AML-193 (cell line): Measurements from ENCODE around the gene AMER3.
"Not testable (repeated sequence)": the region's sequence is repeated elsewhere in the genome, so short reads cannot be mapped to it uniquely, and the experiment has no call there.

Experiments used
- DNase-seq, 2 experiments: peaks; one replicate each; lab custom pipeline; 2025; lab: John Stamatoyannopoulos, UW

AMER3 gene, protein sequence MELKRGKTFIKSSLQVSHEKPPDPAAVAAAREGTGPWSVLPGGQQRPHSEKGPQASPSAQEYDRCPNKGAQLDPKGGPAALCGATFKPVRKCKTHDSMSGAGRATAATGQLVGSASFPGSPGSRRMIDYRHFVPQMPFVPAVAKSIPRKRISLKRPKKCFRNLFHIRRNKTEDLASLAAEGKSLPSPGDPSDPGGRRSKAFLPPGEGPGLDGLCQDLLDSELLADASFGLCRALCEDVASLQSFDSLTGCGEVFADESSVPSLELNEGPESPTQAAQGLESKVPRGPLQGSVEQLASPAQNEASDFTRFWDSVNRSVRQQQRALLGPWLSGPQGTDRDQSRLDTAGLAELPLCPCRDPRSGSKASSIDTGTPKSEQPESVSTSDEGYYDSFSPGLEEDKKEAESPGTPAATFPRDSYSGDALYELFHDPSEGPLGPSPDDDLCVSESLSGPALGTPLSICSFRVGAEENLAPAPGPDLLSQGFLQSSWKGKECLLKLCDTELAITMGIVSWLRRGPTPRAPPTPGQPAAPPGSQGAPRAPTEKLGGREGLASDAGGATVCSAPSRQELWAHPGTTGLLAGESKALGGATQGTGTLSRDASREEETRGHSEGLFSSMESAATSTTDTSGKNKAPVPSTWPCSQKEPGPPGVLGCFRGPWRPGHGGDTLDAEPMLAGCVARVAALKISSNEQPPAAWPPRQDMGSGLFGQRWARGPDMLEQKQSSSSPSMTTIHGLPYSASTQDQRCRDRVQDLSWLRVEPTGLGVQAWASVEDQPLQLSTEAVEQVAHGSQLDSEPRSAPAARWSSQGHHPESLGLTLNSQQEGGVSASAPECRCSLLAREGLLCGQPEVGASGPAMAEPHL

DNA sequence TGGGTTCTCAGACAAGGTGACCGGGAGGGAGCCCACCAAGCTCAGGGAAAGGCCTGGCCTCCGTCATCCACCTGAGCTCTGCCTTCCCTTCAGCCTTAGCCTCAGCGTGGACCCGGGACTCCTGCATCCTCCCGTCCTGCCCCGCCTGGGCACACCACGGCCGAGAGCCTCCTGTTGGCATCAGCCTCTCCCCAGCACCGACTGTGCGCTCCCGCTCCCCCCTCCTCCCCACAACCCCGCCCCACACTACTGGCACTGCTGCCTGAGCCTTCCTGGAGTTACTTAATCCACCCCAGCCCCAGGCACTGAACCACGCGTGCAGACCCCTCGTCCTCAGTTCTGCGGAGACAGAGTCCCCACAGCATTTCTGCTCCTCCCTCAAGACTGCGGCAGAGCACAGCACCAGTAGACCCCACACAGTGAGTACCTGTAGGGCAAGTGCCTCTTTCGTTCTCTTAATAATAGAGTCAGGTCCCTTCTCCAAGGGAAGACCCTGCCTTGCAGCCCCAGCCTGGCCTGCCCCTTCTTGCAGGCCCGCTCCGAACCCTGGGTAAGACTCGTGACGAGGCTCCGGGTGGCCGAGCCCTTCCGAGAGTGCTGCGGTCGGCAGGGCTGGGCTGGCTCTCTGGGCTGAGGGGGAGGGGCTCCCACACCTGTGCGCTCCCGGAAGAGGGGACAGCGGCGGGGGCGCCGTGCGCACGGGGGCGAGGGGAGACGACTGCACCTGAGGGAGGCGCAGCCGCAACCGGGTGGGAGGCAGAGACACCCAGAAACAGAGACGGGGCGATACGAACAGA is at the start of gene AMER3:
Gene AMER3 (plus strand): TSS at position 285 of the 797 bp plus-strand sequence. CDS start 6,533 bp downstream, outside the sequence.
- no peak for DNase-seq

DNA sequence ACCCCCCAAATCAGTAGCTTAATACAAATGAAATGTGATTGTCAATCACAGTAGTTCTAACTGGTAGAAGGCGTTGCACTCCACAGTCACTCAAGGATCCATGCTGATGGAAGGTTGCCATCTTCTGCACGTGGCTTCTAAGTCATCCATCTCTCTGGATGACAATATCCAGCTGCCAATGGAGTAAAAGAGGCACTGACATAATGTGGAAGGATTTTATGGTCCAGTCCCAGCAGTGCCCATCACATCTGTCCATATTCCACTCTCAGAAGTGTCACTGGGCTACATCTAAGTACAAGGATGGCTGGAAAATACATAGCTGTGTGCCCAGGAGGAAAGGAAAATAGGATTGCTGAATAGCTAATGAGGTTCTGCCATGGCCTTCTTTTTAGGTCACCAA is 40.5 kb upstream of the AMER3 start:
- not testable (repeated sequence) for DNase-seq

DNA sequence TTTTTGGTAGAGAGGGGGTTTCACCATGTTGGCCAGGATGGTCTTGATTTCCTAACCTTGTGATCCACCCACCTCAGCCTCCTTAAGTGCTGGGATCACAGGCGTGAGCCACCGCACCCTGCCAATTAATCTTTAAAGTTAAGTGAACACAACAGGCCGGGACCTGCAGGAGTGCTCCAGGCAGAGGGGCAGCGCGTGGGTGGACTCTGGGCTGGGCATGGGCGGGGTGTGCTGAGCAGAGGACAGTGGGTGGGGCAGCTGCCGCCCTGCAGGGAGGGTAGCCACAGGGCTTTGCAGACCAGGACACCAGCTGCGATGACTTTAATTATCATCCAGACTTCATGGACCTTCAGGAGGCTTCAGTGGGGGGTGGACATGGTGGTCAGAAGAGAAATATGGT is 35.3 kb upstream of the AMER3 start:
- no peak for DNase-seq

DNA sequence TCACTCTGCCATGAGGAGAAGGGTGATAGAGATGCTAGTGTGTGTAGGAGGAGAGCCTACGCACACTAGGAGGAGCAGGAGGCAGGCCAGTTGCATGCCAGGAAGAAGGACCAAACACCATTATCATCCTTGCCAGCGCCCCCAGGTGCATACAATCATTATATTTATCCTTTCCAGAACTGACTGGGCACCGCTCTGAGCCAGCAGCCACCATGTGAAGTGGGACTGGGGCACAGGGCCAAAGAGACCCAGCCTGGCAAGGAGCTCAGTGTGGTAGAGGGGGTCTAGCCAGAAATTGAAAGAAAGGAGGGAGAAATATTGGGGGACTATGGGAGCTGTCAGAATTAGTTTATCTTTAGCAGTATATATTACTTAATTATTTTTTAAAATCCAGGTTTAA is 34.8 kb upstream of the AMER3 start:
- DNase-seq, result no peak

DNA sequence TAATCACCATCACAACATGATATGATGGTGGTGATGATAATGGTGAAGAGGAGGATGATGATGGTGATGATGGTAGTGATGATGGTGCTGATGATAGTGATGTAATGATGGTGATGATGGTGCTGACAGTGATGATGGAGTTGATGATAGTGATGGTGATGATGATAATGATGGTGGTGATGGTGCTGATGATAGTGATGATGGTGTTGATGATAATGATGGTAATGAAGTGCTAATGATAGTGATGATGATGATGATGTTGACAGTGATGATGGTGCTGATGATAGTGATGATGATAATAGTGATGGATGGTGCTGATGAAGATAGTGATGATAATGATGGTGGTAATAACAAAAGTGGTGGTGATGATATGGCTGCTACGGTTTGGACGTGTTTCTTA is 30.9 kb upstream of the AMER3 start:
- no peak for DNase-seq

DNA sequence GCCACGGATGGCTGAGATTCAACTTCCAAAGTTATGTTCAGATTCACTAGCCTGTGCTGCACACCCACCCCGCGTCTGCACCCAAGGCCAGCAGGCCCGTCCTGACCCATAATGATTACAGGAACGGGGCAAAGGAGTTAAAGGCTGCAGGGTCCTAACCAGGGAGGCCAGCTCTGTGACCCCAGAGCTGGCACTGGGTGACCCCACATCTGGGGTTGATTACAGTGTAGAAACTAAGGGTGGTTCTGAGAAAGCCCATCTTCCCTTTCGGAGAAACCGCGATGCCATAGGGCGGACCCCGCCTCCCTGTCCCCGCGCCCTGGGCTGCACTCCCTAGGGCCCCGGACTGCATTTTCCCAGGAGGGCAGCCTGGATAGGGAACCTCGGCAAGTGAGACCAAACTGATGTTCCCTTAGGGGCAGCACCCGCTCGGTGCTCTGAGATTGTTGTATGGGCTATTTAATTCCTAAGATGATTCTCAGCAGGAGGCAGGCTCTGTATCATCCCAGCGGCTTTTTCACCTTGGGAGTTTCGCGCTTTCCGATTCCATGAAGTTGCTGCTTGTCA is 28.6 kb upstream of the AMER3 start:
- no peak for DNase-seq

DNA sequence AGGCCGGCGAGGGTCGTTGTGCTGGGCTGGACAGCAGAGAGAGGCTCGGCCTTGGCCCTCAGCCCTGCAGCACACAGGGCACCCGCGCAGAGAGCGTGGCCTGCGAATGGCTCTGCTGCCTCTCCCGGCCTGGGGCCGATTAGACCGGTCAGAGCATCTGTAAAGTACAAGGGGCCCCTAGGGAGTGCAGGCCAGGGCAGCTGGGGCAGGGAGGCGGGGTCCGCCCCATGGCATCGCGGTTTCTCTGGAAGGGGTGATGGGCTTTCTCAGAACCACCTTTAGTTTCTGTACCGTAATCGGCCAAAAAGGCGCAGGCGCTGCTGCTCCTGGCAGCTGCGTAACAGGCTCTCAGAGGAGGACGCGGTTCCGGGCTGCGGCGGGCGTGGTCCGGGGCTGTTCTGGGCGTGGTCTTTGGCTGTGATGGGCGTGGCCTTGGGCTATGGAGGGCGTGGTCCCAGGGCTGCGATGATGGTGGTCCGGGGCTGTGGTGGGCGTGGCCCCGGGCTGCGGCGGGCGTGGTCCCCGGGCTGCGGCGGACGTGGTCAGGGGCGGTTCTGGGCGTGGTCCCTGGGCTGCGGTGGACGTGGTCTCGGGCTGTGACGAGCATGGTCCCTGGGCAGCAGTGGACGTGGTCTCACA is 27.9 kb upstream of the AMER3 start:
- DNase-seq, result peak; percentile 0 to 5

DNA sequence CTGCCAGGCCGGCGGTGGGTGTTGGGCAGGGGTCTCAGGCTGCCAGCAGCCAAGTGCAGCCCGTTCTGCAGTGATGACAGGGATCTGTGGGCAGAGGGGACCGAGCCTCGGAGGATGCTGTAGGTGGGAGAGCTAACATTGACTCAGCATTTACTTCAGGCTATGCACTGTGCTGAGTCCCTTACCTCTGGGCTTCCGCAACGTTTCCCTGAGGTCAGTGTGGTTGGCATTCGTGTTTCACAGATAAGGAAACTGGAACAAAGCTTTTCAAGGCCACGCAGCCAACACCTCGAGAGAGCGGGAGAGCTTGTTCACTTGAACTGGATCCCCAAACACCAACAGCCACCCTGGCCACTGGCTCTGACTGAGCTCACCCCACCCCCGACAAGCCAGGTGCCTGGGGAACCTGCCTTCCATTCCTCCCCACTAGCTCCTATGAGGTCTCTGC is 27.3 kb upstream of the AMER3 start:
- peak; percentile 1 to 3 for DNase-seq

DNA sequence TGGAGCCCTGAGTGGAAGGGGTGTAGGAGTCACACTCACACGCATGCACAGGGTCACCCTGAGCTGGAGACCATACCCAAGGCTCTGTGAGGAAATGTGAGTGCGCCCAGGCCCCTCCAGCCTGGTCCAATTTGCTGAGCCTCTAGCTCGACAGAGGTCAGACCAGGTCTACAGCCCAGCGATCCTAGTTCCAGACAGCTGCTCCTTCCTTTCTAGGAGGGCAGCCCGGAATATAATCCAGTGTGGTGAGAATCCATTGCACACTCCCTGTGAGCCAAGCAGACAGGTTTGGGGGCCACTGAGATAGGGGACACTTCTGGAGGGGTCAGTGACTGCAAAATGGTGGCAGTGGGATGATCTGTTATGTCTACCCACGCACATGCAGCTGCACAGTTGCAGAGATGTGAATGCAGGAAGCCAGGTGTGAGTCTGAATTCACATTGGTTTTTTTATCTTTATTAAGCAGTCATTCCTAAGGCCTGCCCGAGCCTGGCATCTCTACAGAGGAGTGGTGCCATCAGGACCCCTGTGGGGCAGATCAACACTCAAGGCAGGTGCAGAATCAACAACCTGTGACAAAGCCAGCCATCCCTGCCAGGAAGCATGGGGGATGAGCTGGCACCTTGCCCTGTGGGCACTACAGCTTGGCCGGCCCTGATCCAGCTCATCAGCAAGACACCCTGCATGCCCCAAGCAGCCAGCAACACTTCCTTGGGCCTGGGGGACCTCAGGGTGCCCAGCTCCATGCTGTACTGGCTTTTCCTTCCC is 26.6 kb upstream of the AMER3 start, which contains the start of gene GPR148:
Gene GPR148 (plus strand): TSS at position 522 of the 768 bp plus-strand sequence. CDS start 82 bp downstream, at position 604.
- no peak for DNase-seq

DNA sequence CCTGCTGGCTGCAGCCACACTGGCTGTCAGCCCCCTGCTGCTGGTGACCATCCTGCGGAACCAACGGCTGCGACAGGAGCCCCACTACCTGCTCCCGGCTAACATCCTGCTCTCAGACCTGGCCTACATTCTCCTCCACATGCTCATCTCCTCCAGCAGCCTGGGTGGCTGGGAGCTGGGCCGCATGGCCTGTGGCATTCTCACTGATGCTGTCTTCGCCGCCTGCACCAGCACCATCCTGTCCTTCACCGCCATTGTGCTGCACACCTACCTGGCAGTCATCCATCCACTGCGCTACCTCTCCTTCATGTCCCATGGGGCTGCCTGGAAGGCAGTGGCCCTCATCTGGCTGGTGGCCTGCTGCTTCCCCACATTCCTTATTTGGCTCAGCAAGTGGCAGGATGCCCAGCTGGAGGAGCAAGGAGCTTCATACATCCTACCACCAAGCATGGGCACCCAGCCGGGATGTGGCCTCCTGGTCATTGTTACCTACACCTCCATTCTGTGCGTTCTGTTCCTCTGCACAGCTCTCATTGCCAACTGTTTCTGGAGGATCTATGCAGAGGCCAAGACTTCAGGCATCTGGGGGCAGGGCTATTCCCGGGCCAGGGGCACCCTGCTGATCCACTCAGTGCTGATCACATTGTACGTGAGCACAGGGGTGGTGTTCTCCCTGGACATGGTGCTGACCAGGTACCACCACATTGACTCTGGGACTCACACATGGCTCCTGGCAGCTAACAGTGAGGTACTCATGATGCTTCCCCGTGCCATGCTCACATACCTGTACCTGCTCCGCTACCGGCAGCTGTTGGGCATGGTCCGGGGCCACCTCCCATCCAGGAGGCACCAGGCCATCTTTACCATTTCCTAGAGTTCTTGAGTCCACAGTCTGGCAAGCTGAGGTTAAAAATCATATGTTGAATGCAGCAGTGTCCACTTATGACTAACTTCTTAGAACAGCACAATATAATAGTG is 25.7 kb upstream of the AMER3 start:
- no peak for DNase-seq

DNA sequence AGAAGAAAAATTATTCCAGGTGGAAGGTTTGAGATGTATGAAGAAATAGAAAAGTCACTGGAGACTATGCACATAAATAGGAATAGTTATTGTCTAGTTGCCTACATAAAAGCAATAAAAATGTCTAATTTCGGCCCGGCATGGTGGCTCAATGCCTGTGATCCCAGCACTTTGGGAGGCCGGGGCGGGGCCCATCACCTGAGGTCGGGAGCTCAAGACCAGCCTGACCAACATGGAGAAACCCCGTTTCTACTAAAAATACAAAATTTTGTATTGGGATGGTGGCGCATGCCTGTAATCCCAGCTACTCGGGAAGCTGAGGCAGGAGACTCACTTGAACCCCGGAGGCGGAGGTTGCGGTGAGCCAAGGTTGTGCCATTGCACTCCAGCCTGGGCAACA is 23.1 kb upstream of the AMER3 start:
- DNase-seq, result not testable (repeated sequence)

DNA sequence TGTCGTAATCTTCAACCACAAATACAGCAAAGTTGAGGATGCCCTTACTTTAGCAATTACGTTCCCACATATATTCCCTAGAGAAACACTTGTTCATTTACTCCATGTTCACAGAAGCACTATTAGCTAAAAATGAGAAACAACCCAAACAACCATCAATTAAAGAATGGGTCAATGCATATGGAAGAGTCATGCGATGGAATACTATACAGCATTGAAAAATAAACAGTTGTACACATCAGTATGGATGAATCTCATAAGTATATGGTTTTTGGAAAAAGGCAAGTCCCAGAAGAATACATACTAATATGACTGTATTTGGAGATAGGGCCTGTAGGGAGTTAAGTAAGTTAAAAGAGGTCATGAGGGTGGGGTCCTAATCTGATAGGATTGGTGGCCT is 20.1 kb upstream of the AMER3 start:
- no peak for DNase-seq

DNA sequence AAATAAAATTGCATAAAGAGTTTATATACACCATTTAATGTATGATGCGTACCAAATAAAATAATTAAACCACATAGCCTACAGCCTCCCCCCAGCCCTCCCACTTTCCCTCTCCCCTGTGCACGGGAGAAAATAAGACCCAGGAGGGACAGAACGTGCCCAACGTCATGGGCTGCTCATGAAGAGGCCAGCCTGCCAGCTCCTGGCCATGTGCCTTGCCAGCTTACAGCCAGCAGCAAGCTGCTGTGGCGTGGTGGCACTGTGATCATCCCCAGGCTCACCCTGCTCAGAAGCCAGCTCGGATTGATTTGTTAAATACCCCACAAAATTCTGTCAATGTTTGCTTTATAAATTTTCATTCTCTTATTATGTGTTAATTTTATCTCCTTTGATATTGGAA is 18.9 kb upstream of the AMER3 start:
- no peak for DNase-seq

DNA sequence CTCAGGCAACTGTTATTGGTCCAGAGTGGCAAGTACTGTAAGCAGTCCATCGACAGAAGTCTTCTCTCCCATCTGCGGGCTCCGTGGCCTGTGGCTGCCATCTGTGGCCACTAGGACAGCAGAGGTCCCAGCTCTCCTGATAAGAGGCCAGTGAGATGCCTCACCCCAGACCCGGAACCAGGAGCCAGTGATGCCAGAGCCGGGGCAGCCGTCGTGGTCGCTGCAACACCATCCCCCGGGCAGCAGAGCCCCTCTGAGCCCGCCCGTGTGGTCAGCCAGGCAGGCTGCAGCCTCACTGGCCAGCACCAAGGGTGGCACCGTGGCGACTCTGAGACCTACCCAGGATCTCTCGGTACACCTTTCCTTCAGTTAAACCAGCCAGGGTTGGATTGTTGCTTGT is 17.7 kb upstream of the AMER3 start:
- no peak for DNase-seq

DNA sequence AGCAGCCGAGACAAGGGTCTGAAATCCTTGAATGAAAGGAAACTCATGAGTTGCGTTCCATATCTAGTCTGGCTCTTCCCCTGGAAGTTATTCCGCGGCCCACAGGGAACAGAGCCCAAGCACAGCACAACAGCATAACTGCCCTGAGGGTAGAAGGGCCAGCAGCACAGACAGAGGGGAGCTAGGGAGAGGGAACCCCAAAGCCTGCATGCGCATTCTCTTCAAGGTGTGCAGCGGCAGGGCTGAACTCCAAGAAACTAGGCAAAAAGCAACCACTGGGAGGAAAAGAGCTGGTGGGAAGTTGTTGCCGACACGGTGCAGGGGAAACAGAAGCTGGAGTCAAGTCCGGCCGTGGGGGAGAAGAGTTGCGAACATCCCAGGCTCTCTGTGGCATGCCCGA is 14.7 kb upstream of the AMER3 start:
- DNase-seq, result no peak

DNA sequence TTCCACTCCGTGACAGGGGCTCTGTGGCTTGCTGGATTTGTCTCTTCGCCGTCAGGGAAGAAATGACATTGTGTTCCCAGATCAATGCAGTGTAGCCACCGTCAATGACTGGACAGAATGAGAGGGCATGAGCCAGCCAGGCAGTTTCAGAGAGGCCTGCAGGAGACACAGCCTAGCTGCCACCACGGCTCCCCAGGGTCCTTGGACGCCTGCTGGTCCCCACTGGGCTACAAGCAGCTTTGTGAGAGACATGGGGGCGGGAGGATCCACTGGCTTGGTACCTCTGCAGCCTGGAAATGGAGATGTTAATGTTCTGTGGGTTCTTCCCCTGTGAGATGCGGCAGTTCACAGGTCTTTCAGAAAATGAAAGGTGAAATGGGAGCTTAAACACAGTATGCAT is 12.1 kb upstream of the AMER3 start:
- no peak for DNase-seq

DNA sequence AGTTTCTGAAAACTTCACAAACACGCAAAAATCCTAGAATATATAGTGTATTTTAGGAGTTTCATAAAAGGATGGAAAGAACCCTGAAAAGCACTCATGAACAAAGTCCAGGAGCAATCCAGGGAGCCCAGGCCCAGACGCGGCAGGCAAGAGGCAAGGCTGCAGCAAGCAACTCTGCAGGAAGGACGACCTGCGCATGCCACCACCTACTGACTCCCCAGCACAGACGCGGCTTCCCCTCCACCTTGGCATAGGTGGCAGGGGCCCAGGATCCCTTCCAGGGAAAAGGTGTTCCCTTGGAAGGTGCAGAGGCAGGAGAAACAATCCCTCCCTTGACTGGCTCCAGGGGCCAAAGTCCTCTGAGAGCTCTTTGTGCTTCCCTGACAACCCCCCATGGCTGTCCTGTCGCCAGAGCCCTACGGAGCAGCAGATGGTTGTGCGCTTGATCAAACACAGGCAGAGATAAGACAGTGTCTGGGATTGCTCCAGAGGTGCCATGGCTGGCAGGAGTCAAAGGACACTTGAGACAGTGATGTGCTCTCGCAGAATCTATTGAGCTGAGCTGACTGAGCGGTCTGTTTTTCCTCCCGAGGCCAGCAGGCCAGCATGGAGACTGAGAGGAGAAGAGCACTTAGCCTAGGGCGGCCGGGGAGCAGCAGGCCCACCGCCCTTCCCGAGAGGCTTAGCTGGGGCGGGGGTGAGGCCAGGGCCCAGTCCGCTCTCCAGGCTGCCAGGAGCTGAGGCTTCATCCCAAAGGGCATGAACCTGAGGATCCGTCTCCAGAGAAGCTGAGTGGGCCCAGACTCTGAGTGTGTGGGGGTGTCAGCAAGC is 10.8 kb upstream of the AMER3 start:
- no peak for DNase-seq

DNA sequence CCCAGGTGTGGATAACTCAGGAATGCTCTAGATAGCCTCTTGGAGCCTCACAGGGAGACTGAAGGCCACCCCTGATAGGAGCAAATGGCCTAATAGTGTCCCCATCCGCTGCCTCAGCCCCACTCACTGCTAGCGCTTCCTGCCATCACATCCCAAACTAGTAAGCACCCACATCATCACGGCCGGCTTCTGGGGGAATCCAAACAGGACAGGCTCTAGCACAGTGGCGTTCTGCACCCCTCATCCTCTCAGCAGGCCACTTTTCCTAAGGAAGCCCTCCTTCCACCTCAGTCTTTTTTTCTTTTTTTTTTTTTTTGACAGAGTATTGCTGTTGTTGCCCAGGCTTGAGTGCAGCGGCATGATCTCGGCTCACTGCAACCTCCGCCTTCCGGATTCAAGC is 6.3 kb upstream of the AMER3 start:
- DNase-seq, result no peak
